ENCODE measurements around the gene PCTP. TPM values are rescaled to one million over a fixed set of nuclear protein-coding genes. Genes with fewer than 3 reads are reported as not detected.

The PCTP gene
- total and polyA plus RNA-seq, 2 of the 4 experiments (the other 2 are of a cell fraction): 11.6 to 12.9 TPM

DNA sequence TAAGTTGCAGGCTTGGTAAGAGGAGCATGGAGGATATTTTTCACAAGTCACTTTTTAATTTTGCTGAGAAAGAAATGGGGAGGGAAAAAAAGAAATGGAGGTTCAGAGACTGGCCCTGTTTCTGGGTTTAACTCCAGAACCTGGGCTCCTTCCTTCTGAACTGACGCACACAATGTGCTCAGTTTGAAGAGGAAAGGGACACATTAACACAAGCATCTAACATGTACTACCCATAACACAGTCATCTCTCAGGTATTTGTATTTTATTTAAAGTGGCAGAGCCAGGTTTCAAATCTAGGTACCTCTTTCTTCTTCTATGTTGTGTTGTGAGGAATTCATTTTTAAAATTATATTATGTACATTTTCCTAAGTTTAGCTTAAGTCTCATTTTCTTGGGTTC, 22.9 kb upstream of the PCTP start:
- H3K9me1 ChIP-seq (ENCODE audit: insufficient read depth, low read length): peaks cover 5% of the 10 kb centered on the region
- no peaks in the 10 kb centered on the region for H3K9me3 ChIP-seq (ENCODE audit: control insufficient read depth, insufficient read depth, low read length)
- ChIA-PET CTCF (no interaction called here), POLR2A (ENCODE audit: unreplicated experiment) (no interaction called here)
- H3K4me2 ChIP-seq (ENCODE audit: low read depth, low read length): no peak overlapping the region
- no peaks in the 10 kb centered on the region for H3K36me3 ChIP-seq (ENCODE audit: control insufficient read depth, insufficient read depth, low read length)
- no peak overlapping the region for H2AK9ac ChIP-seq (replicated peaks; ENCODE audit: low read depth, low read length, poor library complexity)
- no peak overlapping the region for H2BK15ac ChIP-seq (ENCODE audit: low read depth, low read length)
- H2AFZ ChIP-seq (replicated peaks; ENCODE audit: low read length, poor library complexity): no peak overlapping the region
- H2BK120ac ChIP-seq (ENCODE audit: low read depth, low read length): no peak overlapping the region; the same call in 1 of the 2 replicates
- no peak overlapping the region for H3K4me3 ChIP-seq (ENCODE audit: insufficient read depth, low read depth, low read length)
- peaks cover 1% of the 10 kb centered on the region; the same call in 1 of the 2 replicates for H3K27me3 ChIP-seq (ENCODE audit: control insufficient read depth, insufficient read depth, low read length)
- TF ChIP-seq MAZ (IDR thresholded peaks at IDR 0.05; ENCODE audit: borderline replicate concordance, low read depth, low read length) (no peak), SMC3 (IDR thresholded peaks at IDR 0.05; ENCODE audit: low read depth, low read length) (no peak), ELK1 (IDR thresholded peaks at IDR 0.05; ENCODE audit: borderline replicate concordance, low read depth, low read length) (no peak), POLR2A (IDR thresholded peaks at IDR 0.05; ENCODE audit: low read depth, low read length) (no peak), BHLHE40 (IDR thresholded peaks at IDR 0.05; ENCODE audit: low read depth, low read length) (no peak), RFX5 (IDR thresholded peaks at IDR 0.05; ENCODE audit: low read depth, low read length) (no peak), NFE2L2 (IDR thresholded peaks at IDR 0.05; ENCODE audit: low read depth, low read length) (no peak), MAFK (IDR thresholded peaks at IDR 0.05; ENCODE audit: low read depth, low read length) (no peak), CHD1 (IDR thresholded peaks at IDR 0.05; ENCODE audit: low read depth, low read length) (no peak), MXI1 (IDR thresholded peaks at IDR 0.05; ENCODE audit: borderline replicate concordance, low read depth, low read length) (no peak), RCOR1 (IDR thresholded peaks at IDR 0.05; ENCODE audit: insufficient replicate concordance, low read length) (no peak), FOS (IDR thresholded peaks at IDR 0.05; ENCODE audit: low read depth, low read length) (no peak)
- TF ChIP-seq, protein P1, sequence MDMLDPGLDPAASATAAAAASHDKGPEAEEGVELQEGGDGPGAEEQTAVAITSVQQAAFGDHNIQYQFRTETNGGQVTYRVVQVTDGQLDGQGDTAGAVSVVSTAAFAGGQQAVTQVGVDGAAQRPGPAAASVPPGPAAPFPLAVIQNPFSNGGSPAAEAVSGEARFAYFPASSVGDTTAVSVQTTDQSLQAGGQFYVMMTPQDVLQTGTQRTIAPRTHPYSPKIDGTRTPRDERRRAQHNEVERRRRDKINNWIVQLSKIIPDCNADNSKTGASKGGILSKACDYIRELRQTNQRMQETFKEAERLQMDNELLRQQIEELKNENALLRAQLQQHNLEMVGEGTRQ (IDR thresholded peaks at IDR 0.05; ENCODE audit: low read depth, low read length): no peak
- TF ChIP-seq, protein P2, sequence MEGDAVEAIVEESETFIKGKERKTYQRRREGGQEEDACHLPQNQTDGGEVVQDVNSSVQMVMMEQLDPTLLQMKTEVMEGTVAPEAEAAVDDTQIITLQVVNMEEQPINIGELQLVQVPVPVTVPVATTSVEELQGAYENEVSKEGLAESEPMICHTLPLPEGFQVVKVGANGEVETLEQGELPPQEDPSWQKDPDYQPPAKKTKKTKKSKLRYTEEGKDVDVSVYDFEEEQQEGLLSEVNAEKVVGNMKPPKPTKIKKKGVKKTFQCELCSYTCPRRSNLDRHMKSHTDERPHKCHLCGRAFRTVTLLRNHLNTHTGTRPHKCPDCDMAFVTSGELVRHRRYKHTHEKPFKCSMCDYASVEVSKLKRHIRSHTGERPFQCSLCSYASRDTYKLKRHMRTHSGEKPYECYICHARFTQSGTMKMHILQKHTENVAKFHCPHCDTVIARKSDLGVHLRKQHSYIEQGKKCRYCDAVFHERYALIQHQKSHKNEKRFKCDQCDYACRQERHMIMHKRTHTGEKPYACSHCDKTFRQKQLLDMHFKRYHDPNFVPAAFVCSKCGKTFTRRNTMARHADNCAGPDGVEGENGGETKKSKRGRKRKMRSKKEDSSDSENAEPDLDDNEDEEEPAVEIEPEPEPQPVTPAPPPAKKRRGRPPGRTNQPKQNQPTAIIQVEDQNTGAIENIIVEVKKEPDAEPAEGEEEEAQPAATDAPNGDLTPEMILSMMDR (conservative IDR thresholded peaks at IDR 0.05; ENCODE audit: low read depth, low read length): no peak
- no peak overlapping the region for H3K23ac ChIP-seq (ENCODE audit: low read depth, low read length)
- no peak overlapping the region for H2BK20ac ChIP-seq (ENCODE audit: low read depth, low read length)
- no peak overlapping the region for H3K18ac ChIP-seq (ENCODE audit: low read depth, low read length)
- H3K79me1 ChIP-seq (ENCODE audit: low read depth in 1 of 2, low read length in 2 of 2): no peaks in the 10 kb centered on the region
- ATAC-seq (ENCODE audit: low read depth) (no peak), DNase-seq (no peak)
- dilution Hi-C loops (cut with HindIII; ENCODE audit: low sequenced_read_pairs, unreplicated experiment) (no loop called here), intact Hi-C loops (cut with micrococcal nuclease) (no loop called here), in situ Hi-C loops (cut with MboI; ENCODE audit: low sequenced_read_pairs) (no loop called here)
- no peak overlapping the region for H3K56ac ChIP-seq (ENCODE audit: extremely low read depth, insufficient read depth, low read length)
- no peak overlapping the region for H3K27ac ChIP-seq (ENCODE audit: insufficient read depth, low read length)
- no TSS peak for BruUV-seq (replicated peaks)
- WGBS, 2 experiments (ENCODE audit: extremely low coverage in 2 of 2, insufficient read length in 1 of 2): no CpG with 5 or more reads among the region's 1 CpG
- H2AK5ac ChIP-seq (ENCODE audit: low read depth, low read length): no peak overlapping the region
- H3K4ac ChIP-seq (ENCODE audit: low read depth, low read length): no peak overlapping the region
- H4K8ac ChIP-seq (ENCODE audit: low read depth in 2 of 2, low read length in 2 of 2): no peak overlapping the region
- H4K91ac ChIP-seq (ENCODE audit: insufficient read depth, low read depth, low read length): no peak overlapping the region
- peaks cover 20% of the 10 kb centered on the region for H3K4me1 ChIP-seq (ENCODE audit: control insufficient read depth, insufficient read depth, low read length)
- no peak overlapping the region for H4K5ac ChIP-seq (ENCODE audit: low read depth, low read length)
- no peak overlapping the region for H3K14ac ChIP-seq (replicated peaks; ENCODE audit: low read depth, low read length)
- H2BK5ac ChIP-seq (ENCODE audit: low read depth, low read length, poor library complexity, severe bottlenecking): no peak overlapping the region
- no peak overlapping the region for H3K9ac ChIP-seq (ENCODE audit: low read depth, low read length)
- H4K20me1 ChIP-seq (ENCODE audit: insufficient read depth, low read length): no peaks in the 10 kb centered on the region

All from IMR-90 (cell line).